22Rv1 (cell line): ENCODE measurements around the gene CFAP54.

ENCODE experiments used
- H3K27ac ChIP-seq: fragments of 450-650 bp; 2 replicates; pipeline ENCODE4 v1.5.1; 2017
- CTCF ChIP-seq: fragments of 450-650 bp; IDR thresholded peaks from 2 replicates; pipeline ENCODE4 v1.5.1; 2017; ENCODE audit warnings: mild to moderate bottlenecking
- ZFX ChIP-seq: fragments of 450-650 bp; IDR thresholded peaks from 2 replicates; pipeline ENCODE4 v1.6.1; 2017; ENCODE audit warnings: antibody characterized with exemption, borderline replicate concordance

CFAP54 gene

GRCh38 chr12:96502949-96503532 is 13.7 kb downstream of the CFAP54 start:
- H3K27ac ChIP-seq = no peak overlapping the region
- TF ChIP-seq CTCF = no peak
- no peak for TF ChIP-seq ZFX

- no peak for TF ChIP-seq CTCF
Measured at GRCh38 chr12:96503976-96504375, 14.6 kb downstream of the CFAP54 start.

GRCh38 chr12:96506776-96507175 is 17.4 kb downstream of the CFAP54 start:
- H3K27ac ChIP-seq = no peak overlapping the region
- TF ChIP-seq CTCF = no peak
- TF ChIP-seq ZFX = no peak

More at GRCh38 chr12:96503976-96504375, 14.6 kb downstream of the CFAP54 start:
- H3K27ac ChIP-seq = no peak overlapping the region

- TF ChIP-seq ZFX (no peak), CTCF (no peak)
- no peak overlapping the region for H3K27ac ChIP-seq
Measured at GRCh38 chr12:96510306-96510764, 21.0 kb downstream of the CFAP54 start.

GRCh38 chr12:96513166-96513565 is 23.8 kb downstream of the CFAP54 start:
- TF ChIP-seq CTCF = no peak
- no peak for TF ChIP-seq ZFX
- H3K27ac ChIP-seq = no peak overlapping the region

- TF ChIP-seq CTCF (no peak), ZFX (no peak)
Measured at GRCh38 chr12:96513681-96514080, 24.3 kb downstream of the CFAP54 start.

GRCh38 chr12:96514328-96514727 is 25.0 kb downstream of the CFAP54 start:
- H3K27ac ChIP-seq = no peak overlapping the region
- TF ChIP-seq CTCF (no peak), ZFX (no peak)

More at GRCh38 chr12:96513681-96514080, 24.3 kb downstream of the CFAP54 start:
- no peak overlapping the region for H3K27ac ChIP-seq
